ENCODE data around the gene CPB2. TPM values are rescaled to one million over a fixed set of nuclear protein-coding genes. Genes with fewer than 3 reads are reported as not detected.

Gene CPB2
- total RNA-seq, 1 donor from 2014 or later = not detected

GRCh38 chr13:46097663-46098062 is 7.2 kb downstream of the CPB2 start:
- no peak for DNase-seq (ENCODE audit: low read depth, low spot score)

- DNase-seq (ENCODE audit: low read depth, low spot score) = no peak
Measured at GRCh38 chr13:46097015-46097414, 7.8 kb downstream of the CPB2 start.

GRCh38 chr13:46094478-46094877 is 10.4 kb downstream of the CPB2 start:
- no peak for DNase-seq (ENCODE audit: low read depth, low spot score)

GRCh38 chr13:46088821-46089562 is 15.8 kb downstream of the CPB2 start:
- DNase-seq (ENCODE audit: low read depth, low spot score) = no peak

GRCh38 chr13:46087481-46087880 is 17.4 kb downstream of the CPB2 start:
- DNase-seq (ENCODE audit: low read depth, low spot score) = no peak

- no peak for DNase-seq (ENCODE audit: low read depth, low spot score)
Measured at GRCh38 chr13:46086985-46087384, 17.8 kb downstream of the CPB2 start.

GRCh38 chr13:46086421-46086922 is 18.4 kb downstream of the CPB2 start:
- DNase-seq (ENCODE audit: low read depth, low spot score) = no peak

GRCh38 chr13:46085737-46086136 is 19.1 kb downstream of the CPB2 start:
- no peak for DNase-seq (ENCODE audit: low read depth, low spot score)

- no peak for DNase-seq (ENCODE audit: low read depth, low spot score)
Measured at GRCh38 chr13:46082324-46082723, 22.5 kb downstream of the CPB2 start.

- no peak for DNase-seq (ENCODE audit: low read depth, low spot score)
Measured at GRCh38 chr13:46079770-46080169, 25.1 kb downstream of the CPB2 start.

GRCh38 chr13:46077265-46077664 is 27.6 kb downstream of the CPB2 start:
- DNase-seq (ENCODE audit: low read depth, low spot score) = no peak

- DNase-seq (ENCODE audit: low read depth, low spot score) = no peak
Measured at GRCh38 chr13:46076827-46077226, 28.0 kb downstream of the CPB2 start.

GRCh38 chr13:46075811-46076210 is 29.0 kb downstream of the CPB2 start:
- DNase-seq (ENCODE audit: low read depth, low spot score) = no peak

GRCh38 chr13:46071590-46072249 is 33.1 kb downstream of the CPB2 start:
- no peak for DNase-seq (ENCODE audit: low read depth, low spot score)

- no peak for DNase-seq (ENCODE audit: low read depth, low spot score)
Measured at GRCh38 chr13:46063292-46063691, 41.5 kb downstream of the CPB2 start.

- DNase-seq (ENCODE audit: low read depth, low spot score) = no peak
Measured at GRCh38 chr13:46062185-46062584, 42.6 kb downstream of the CPB2 start.

- no peak for DNase-seq (ENCODE audit: low read depth, low spot score)
Measured at GRCh38 chr13:46059405-46059804, 45.4 kb downstream of the CPB2 start.

GRCh38 chr13:46058268-46058667 is 46.6 kb downstream of the CPB2 start:
- DNase-seq (ENCODE audit: low read depth, low spot score) = no peak

GRCh38 chr13:46057256-46058015 is 47.4 kb downstream of the CPB2 start:
- no peak for DNase-seq (ENCODE audit: low read depth, low spot score)

- no peak for DNase-seq (ENCODE audit: low read depth, low spot score)
Measured at GRCh38 chr13:46053162-46054012, 51.4 kb downstream of the CPB2 start.

Measured in pulmonary artery endothelial cell (primary cell).